Activated CD4-positive, CD25-positive, alpha-beta regulatory T cell treated with anti-CD3 and anti-CD28 coated beads, Interleukin-2, amount 50 U/mL, for 24 hours (primary cell): ENCODE results near the gene CD47.

Experiments used
- ATAC-seq, 2 donors: fragments of 150-1000 bp; cut with Tn5 transposase; one replicate each; pipeline ENCODE4 v1.10.0; 2021; ENCODE audit warnings: mild to moderate bottlenecking in 1 of 2, moderate library complexity in 1 of 2

The CD47 gene

GRCh38 chr3:108008931-108009639 is 81.7 kb downstream of the CD47 start:
- ATAC-seq: no peak

GRCh38 chr3:108008106-108008505 is 82.7 kb downstream of the CD47 start:
- no peak for ATAC-seq

- ATAC-seq: no peak
Measured at GRCh38 chr3:108006881-108007331, 83.9 kb downstream of the CD47 start.

GRCh38 chr3:108006077-108006771 is 84.6 kb downstream of the CD47 start:
- peak in 1 of 2 donors; percentile 20 for ATAC-seq

- ATAC-seq: no peak
Measured at GRCh38 chr3:108004647-108005046, 86.2 kb downstream of the CD47 start.

- ATAC-seq: no peak
Measured at GRCh38 chr3:108001457-108001856, 89.4 kb downstream of the CD47 start.

GRCh38 chr3:107999215-107999775 is 91.5 kb downstream of the CD47 start:
- no peak for ATAC-seq

- no peak for ATAC-seq
Measured at GRCh38 chr3:107997671-107998070, 93.2 kb downstream of the CD47 start.

- no peak for ATAC-seq
Measured at GRCh38 chr3:107995823-107996222, 95.0 kb downstream of the CD47 start.

GRCh38 chr3:107994956-107995715 is 95.7 kb downstream of the CD47 start:
- no peak for ATAC-seq

- ATAC-seq: no peak
Measured at GRCh38 chr3:107994181-107994580, 96.7 kb downstream of the CD47 start.

- ATAC-seq: no peak
Measured at GRCh38 chr3:107993771-107994170, 97.1 kb downstream of the CD47 start.
